Neural cell (in vitro differentiated cells): Measurements from ENCODE around the gene FLOT2.
"Not testable (repeated sequence)": the region's sequence is repeated elsewhere in the genome, so short reads cannot be mapped to it uniquely, and the experiment has no call there.

Experiments used
- EP300 ChIP-seq: fragments of 450-650 bp; conservative IDR thresholded peaks from 2 replicates; pipeline ENCODE4 v1.6.1; 2014; ENCODE audit warnings: antibody characterized with exemption, mild to moderate bottlenecking, moderate library complexity; ENCODE audit not compliant: poor library complexity, severe bottlenecking
- EZH2 ChIP-seq: fragments of 200-600, 300-800 bp; shearing (Covaris generic), sonication (generic); IDR thresholded peaks from 2 replicates; pipeline ENCODE4 v1.6.1; 2014; ENCODE audit warnings: antibody characterized with exemption, low read length, borderline replicate concordance, mild to moderate bottlenecking; ENCODE audit not compliant: insufficient read depth, poor library complexity, severe bottlenecking
- MXI1 ChIP-seq: fragments of 450-650 bp; conservative IDR thresholded peaks from 2 replicates; pipeline ENCODE4 v1.6.1; 2014; ENCODE audit warnings: antibody characterized with exemption, mild to moderate bottlenecking; ENCODE audit not compliant: poor library complexity, severe bottlenecking
- POLR2AphosphoS5 ChIP-seq: IDR thresholded peaks from 2 replicates; pipeline ENCODE4 v1.6.1; 2012
- RAD21 ChIP-seq: fragments of 450-650 bp; conservative IDR thresholded peaks from 2 replicates; pipeline ENCODE4 v1.6.1; 2014; ENCODE audit warnings: antibody characterized with exemption, mild to moderate bottlenecking, moderate library complexity
- SMC3 ChIP-seq: fragments of 450-650 bp; conservative IDR thresholded peaks from 2 replicates; pipeline ENCODE4 v1.6.1; 2014; ENCODE audit warnings: antibody characterized with exemption, mild to moderate bottlenecking, moderate library complexity; ENCODE audit not compliant: poor library complexity
- TF ChIP-seq, protein P1 (sequence below): fragments of 450-650 bp; IDR thresholded peaks from 2 replicates; pipeline ENCODE4 v1.5.1; 2014; ENCODE audit warnings: antibody characterized with exemption, mild to moderate bottlenecking, moderate library complexity; ENCODE audit not compliant: poor library complexity, severe bottlenecking
- TF ChIP-seq, protein P2 (sequence below): IDR thresholded peaks from 2 replicates; pipeline ENCODE4 v1.6.1; 2012; ENCODE audit warnings: borderline replicate concordance

DNA sequence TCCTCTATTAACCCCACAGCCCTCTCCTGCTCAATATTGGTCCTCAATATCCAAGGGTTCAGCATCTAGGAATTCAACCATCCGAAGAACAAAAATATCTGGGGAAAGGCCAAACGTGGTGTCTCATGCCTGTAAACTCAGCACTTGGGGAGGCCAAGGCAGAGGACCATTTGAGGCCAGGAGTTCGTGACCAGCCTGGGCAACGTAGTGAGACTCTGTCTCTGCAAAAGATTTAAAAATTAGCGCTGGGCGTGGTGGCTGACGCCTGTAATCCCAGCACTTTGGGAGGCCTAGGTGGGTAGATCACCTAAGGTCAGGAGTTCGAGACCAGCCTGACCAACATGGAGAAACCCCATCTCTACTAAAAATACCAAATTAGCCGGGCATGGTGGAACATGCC lies 50.8 kb downstream of the FLOT2 start:
- not testable (repeated sequence) for TF ChIP-seq EZH2, POLR2AphosphoS5, EP300, MXI1, SMC3, RAD21
- TF ChIP-seq, protein P1, sequence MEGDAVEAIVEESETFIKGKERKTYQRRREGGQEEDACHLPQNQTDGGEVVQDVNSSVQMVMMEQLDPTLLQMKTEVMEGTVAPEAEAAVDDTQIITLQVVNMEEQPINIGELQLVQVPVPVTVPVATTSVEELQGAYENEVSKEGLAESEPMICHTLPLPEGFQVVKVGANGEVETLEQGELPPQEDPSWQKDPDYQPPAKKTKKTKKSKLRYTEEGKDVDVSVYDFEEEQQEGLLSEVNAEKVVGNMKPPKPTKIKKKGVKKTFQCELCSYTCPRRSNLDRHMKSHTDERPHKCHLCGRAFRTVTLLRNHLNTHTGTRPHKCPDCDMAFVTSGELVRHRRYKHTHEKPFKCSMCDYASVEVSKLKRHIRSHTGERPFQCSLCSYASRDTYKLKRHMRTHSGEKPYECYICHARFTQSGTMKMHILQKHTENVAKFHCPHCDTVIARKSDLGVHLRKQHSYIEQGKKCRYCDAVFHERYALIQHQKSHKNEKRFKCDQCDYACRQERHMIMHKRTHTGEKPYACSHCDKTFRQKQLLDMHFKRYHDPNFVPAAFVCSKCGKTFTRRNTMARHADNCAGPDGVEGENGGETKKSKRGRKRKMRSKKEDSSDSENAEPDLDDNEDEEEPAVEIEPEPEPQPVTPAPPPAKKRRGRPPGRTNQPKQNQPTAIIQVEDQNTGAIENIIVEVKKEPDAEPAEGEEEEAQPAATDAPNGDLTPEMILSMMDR = not testable (repeated sequence)
- TF ChIP-seq, protein P2, sequence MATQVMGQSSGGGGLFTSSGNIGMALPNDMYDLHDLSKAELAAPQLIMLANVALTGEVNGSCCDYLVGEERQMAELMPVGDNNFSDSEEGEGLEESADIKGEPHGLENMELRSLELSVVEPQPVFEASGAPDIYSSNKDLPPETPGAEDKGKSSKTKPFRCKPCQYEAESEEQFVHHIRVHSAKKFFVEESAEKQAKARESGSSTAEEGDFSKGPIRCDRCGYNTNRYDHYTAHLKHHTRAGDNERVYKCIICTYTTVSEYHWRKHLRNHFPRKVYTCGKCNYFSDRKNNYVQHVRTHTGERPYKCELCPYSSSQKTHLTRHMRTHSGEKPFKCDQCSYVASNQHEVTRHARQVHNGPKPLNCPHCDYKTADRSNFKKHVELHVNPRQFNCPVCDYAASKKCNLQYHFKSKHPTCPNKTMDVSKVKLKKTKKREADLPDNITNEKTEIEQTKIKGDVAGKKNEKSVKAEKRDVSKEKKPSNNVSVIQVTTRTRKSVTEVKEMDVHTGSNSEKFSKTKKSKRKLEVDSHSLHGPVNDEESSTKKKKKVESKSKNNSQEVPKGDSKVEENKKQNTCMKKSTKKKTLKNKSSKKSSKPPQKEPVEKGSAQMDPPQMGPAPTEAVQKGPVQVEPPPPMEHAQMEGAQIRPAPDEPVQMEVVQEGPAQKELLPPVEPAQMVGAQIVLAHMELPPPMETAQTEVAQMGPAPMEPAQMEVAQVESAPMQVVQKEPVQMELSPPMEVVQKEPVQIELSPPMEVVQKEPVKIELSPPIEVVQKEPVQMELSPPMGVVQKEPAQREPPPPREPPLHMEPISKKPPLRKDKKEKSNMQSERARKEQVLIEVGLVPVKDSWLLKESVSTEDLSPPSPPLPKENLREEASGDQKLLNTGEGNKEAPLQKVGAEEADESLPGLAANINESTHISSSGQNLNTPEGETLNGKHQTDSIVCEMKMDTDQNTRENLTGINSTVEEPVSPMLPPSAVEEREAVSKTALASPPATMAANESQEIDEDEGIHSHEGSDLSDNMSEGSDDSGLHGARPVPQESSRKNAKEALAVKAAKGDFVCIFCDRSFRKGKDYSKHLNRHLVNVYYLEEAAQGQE = not testable (repeated sequence)
